ENCODE measurements around the gene KSR2.

KSR2 gene

GRCh38 chr12:117855165-117855564 lies 113.6 kb downstream of the KSR2 start:
- DNase-seq = no peak

- DNase-seq = peak; percentile 1 to 18
Observed at GRCh38 chr12:117854339-117855012, 114.3 kb downstream of the KSR2 start.

GRCh38 chr12:117853600-117853999 lies 115.2 kb downstream of the KSR2 start:
- DNase-seq = no peak

GRCh38 chr12:117850048-117850447 lies 118.7 kb downstream of the KSR2 start:
- DNase-seq = no peak

- no peak for DNase-seq
Observed at GRCh38 chr12:117847371-117847770, 121.4 kb downstream of the KSR2 start.

GRCh38 chr12:117845271-117845904 lies 123.4 kb downstream of the KSR2 start:
- DNase-seq = no peak

GRCh38 chr12:117844114-117844830 lies 124.5 kb downstream of the KSR2 start:
- no peak for DNase-seq

GRCh38 chr12:117842630-117843029 lies 126.2 kb downstream of the KSR2 start:
- DNase-seq = no peak

- no peak for DNase-seq
Observed at GRCh38 chr12:117842220-117842619, 126.6 kb downstream of the KSR2 start.

GRCh38 chr12:117837737-117838050 lies 131.1 kb downstream of the KSR2 start:
- no peak for DNase-seq

- peak in 1 of 2 donors; percentile 24 for DNase-seq
Observed at GRCh38 chr12:117836999-117837736, 131.6 kb downstream of the KSR2 start.

GRCh38 chr12:117836476-117836875 lies 132.3 kb downstream of the KSR2 start:
- no peak for DNase-seq

GRCh38 chr12:117835156-117835555 lies 133.6 kb downstream of the KSR2 start:
- DNase-seq = no peak

GRCh38 chr12:117832459-117833457 lies 136.0 kb downstream of the KSR2 start:
- no peak for DNase-seq

- no peak for DNase-seq
Observed at GRCh38 chr12:117830471-117830870, 138.3 kb downstream of the KSR2 start.

- DNase-seq = no peak
Observed at GRCh38 chr12:117829108-117829507, 139.7 kb downstream of the KSR2 start.

- no peak for DNase-seq
Observed at GRCh38 chr12:117827660-117828059, 141.1 kb downstream of the KSR2 start.

- DNase-seq = no peak
Observed at GRCh38 chr12:117825827-117826226, 143.0 kb downstream of the KSR2 start.

- DNase-seq = no peak
Observed at GRCh38 chr12:117821480-117822175, 147.2 kb downstream of the KSR2 start.

GRCh38 chr12:117820216-117820907 lies 148.4 kb downstream of the KSR2 start:
- DNase-seq = no peak

GRCh38 chr12:117819160-117819559 lies 149.6 kb downstream of the KSR2 start:
- no peak for DNase-seq
